Measurements from ENCODE around the gene GOLPH3L. TPM values are rescaled to one million over a fixed set of nuclear protein-coding genes. Genes with fewer than 3 reads are reported as not detected.
"Not testable (repeated sequence)": the region's sequence is repeated elsewhere in the genome, so short reads cannot be mapped to it uniquely, and the experiment has no call there.

The GOLPH3L gene
- total RNA-seq, 1 donor from 2014 or later = 5.3 TPM

DNA sequence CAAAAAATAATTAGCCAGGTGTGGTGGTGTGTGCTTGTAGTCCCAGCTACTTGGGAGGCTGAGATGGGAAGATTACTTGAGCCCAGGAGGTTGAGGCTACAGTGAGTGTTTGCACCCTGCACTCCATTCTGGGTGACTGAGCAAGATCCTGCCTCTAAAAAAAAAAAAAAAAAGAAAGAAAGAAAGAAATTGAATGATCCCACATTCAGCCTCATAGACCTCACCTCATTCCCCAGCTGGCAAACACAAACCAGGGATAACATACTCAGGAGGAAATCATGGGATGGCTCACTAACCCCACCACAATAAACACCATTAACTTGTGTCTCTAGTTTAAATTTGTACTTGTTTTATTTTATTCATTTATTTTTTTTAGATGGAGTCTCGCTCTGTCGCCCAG lies 76.0 kb downstream of the GOLPH3L start:
- DNase-seq (ENCODE audit: low spot score in 2 of 2) = no peak
- no peak for FAIRE-seq

DNA sequence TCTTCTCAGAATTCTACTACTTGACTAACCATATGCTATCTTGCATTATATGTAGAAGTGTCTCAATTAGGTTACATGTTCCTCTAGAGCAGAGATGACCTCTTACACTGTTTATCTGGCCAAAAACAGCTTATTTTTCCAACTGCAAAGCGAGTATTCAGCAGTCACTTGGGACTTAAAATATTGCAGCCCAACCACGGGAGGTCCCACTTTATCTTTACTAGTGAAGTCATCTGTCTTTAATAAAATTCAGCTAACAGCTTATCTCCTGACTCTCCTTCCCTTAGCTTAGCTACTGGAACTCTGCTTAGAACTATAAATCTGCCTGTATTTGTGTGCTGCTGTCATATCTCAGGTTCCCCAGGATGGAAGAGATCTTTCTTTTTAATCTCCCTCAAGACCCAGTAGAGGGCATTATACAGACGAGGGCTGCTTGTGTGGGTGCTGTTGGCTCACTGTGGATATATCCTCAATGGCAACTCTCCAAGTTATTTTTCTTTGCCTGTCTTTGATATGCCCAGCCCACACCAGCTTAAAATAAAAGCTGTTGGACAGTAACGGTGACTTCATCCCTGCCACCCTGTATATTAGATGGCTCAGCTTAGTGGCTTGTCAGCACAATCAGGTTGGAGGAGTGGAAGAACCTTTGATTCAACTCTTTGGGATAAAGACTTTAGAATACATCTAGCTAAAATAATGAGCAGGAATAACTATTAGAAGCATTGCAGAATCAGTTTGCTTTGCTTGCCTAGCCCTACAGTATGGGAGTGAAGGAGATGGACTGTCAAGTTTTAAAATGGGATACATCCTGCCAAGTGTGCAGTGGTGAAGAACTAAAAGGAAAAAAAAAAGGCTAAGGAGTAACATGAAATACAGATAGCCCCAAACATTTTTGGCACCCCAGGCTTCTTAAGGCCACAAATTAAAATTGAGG lies 77.1 kb downstream of the GOLPH3L start:
- DNase-seq (ENCODE audit: low spot score in 2 of 2) = no peak

DNA sequence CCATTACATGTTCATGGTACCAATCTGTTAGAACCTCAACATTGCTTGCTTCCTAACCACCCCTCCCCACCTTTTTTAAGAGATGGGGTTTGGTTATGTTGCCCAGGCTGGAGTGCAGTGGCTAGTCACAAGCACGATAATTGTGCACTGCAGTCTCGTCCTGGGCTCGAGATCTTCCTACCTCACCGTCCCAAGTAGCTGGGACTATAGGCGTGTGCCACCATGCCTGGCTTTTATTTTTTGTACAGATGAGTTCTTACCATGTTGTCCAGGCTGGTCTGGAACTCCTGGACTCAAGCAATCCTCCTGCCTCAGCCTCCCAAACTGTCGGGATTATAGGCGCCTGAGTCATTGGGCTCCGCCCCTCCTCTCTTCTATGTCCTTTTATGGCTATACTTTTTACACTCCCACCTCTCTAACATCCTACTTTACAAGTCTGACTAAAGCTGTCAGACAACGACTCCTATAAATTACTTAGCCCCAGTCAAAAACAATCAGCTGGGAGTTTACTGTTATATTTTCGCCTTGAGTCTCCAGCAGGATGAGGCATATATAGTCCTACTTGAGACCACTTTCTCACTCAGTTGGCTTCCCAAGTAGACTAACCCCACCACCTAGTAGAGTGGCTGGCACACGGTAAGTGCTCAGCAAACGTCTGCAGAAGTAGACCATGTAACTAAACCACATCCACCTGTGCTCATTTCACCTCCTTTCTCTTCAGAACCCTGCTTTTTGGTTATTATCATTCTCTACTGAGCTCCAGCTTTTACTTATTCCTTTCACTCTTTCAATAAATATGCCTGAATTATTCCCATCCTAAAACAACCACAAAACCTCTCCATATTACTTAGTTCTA lies 81.4 kb downstream of the GOLPH3L start:
- FAIRE-seq (no peak), DNase-seq (ENCODE audit: low spot score in 2 of 2) (no peak)

More for the DNA sequence above, 77.1 kb downstream of the GOLPH3L start:
- FAIRE-seq = no peak

DNA sequence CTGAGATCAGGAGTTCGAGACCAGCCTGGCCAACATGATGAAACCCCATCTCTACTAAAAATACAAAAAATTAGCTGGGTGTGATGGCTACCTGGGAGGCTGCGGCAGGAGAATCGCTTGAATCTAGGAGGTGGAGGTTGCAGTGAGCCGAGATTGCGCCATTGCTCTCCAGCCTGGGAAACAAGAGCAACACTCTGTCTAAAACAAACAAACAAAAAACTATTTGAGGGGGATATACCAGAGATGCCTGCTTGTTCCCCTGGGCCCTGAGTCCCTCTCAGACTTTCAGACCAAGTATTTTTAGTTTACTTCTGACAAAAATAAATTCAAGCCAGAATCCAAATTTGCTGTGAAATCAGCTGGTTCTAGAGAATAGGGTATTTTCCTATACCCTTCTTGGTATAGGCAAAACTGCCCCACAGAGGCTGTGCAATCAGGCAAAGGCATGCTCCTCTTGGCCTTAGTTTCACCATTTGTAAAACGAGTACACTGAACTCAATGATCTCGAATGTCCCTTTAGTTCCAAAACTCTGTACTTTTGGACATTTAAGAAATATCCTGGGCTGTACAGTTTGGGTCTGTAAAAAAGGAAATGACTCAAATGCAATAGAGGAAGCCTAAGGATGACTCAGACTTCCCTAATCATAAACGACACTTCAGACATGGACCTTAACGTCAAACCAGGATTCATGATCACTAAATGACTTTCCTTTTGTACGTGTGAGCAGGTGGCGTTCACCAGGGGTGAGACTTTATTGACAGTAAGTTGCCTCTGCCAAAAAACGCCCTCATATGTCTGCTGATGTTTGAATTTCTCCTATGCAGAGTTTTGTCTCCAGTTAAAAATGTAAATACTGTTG lies 83.7 kb downstream of the GOLPH3L start:
- DNase-seq (ENCODE audit: low spot score in 2 of 2) = peak in 1 of 2 donors; percentile 40
- FAIRE-seq = no peak

DNA sequence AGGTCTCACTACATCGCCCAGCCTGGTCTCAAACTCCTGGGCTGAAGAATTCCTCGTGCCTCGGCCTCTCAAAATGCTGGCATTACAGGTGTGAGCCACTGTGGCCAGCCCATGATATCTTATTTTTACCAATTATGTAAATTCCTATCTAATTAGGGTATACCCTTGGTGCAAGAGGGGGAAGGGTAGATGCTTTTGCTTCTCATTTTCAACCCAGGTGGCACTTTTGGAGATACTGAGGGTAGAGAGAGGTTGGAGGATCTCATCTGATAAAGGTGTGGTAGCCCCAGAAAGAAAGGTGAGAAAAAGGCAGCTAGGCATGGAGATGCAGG lies 85.0 kb downstream of the GOLPH3L start:
- no peak for DNase-seq (ENCODE audit: low spot score in 2 of 2)
- no peak for FAIRE-seq

DNA sequence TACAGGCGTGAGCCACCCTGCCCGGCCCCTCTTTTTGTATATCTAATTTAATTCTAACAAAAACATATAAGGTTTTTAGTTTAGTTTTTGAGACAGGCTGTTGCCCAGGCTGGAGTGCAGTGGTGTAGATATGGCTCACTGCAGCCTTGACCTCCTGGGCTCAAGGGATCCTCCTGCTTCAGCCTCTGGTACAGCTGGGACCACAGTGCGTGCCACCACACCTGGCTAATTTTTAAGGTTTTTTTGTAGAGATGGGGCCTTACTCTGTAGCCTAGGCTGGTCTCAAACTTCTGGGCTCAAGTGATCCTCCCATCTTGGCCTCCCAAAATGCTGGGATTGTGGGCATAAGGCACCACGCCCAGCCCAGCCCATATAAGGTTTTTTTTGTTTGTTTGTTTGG lies 86.4 kb downstream of the GOLPH3L start:
- FAIRE-seq (no peak), DNase-seq (ENCODE audit: low spot score in 2 of 2) (no peak)

DNA sequence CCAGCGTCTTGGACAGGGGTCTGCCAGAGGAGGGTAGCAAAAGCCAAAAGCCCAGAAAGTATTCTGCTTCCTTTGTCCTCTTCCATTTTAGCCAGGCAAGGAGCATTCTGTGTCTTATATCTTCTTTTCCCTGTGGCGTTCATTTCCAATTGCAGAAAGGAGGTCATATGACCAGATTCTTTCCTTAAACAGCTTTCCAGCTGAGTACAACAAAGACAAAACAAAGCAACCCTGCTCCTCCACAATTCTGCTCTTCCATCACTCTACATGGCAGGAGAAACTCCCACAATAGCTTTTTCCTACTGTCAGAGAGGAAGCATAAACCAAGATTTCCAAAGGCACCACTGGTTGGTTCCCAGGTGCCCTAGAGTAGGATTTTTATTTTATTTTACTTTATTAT lies 87.2 kb downstream of the GOLPH3L start:
- no peak for FAIRE-seq
- DNase-seq (ENCODE audit: low spot score in 2 of 2) = no peak

DNA sequence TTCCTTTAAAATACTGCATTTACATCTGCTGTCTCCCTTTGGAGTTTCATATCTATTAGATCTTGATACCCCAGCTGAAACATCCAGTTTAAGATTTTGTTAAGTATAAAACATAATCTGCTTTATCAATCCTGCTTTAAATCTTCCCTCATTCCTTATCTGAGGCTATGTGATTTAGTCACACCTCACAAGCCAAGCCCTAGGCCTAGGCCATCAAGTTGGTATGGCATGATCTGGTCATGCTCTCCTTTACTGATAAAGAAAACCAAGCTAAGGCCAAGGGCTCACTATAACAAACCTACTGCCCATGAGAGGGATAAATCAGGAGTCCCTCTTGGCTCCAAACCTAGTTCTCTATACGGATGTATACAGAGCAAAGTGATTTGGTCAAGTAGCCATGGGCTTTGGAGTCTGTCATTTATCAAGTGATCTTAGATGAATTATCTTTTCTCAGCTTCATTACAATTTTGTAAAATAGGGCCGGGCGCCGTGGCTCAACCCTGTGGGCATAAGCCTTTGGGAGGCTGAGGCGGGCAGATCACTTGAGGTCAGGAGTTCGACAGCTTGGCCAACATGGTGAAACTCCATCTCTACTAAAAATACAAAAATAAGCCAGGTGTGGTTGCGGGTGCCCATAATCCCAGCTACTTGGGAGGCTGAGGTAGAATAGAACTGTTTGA lies 90.4 kb downstream of the GOLPH3L start:
- no peak for DNase-seq (ENCODE audit: low spot score in 2 of 2)
- no peak for FAIRE-seq

DNA sequence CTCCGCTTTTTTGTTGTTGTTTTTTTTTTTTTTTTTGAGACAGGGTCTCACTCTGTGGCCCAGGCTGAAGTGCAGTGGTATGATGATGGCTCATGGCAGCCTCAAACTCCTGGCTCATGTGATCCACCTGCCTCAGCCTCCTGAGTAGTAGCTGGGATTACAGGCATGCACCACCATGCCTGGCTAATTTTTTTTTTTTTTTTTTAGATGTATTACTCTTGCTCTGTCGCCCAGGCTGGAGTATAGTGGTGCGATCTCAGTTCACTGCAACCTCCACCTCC lies 91.6 kb downstream of the GOLPH3L start:
- DNase-seq (ENCODE audit: low spot score in 2 of 2); FAIRE-seq: not testable (repeated sequence)

DNA sequence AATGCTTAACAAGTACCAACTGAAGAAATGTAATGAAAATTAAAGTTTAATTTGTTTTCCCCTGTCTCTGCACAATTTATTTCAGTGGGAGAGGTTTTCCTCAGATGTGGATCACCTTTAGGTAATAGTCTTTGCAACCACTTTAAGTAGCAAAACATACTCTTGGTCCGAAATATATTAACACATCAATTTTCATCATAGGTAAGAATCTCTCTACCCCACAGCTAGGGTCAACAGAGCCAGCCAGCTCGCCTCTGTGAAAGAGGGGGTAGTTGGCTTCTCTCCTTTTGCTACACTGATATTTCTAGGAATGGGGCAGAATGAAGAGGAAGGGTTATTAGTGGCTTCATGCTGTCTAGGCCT lies 92.7 kb downstream of the GOLPH3L start:
- FAIRE-seq = no peak
- DNase-seq (ENCODE audit: low spot score in 2 of 2) = no peak

DNA sequence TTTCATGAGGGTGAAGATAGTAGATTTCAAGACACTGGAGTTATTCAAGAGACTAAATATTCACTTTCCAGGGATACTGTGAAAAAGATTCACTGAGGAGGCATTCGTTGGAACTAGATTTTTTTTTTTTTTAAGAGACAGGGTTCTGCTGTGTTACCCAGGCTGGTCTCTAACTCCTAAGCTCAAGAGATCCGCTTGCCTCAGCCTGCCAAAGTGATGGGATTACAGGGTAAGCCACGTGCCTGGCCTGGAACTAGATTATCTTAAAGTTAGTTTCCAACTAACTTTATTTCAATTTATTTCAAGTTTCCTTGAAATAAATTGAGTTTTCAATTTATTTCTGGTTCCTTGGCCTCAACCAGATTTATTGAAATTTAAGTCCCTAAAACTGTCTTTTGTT lies 93.2 kb downstream of the GOLPH3L start:
- FAIRE-seq = no peak

DNA sequence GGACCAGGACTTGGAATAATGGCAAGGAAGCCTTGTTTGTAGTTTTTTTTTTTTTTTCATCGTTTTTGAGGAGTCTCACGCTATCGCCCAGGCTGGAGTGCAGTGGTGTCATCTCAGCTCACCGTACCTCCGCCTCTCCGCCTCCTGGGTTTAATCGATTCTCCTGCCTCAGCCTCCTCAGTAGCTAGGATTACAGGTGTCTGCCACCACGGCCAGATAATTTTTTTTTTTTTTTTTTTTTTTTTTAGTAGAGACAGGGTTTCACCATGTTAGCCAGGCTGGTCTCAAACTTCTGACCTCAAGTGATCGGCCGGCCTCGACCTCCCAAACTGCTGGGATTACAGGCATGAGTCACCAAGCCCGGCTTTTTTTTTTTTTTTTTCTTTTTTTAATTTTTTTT lies 94.6 kb downstream of the GOLPH3L start:
- FAIRE-seq = not testable (repeated sequence)

More for the DNA sequence above, 93.2 kb downstream of the GOLPH3L start:
- no peak for DNase-seq (ENCODE audit: low spot score in 2 of 2)

DNA sequence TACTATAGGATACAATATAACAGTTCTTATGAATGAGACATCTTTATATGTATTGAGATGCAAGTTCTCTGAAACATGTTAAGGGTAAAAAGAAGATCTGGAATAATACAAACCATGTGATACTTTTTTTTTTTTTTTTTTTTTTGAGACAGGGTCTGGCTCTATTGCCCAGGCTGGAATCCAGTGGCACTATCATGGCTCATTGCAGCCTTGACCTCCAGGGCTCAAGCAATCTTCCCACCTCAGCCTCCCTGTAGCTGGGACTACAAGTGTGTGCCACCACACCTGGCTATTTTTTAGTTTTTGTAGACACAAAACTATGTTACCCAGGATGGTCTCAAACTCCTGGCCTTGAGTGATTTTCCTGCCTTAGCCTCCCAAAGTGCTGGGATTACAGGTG lies 95.4 kb downstream of the GOLPH3L start:
- DNase-seq (ENCODE audit: low spot score in 2 of 2) (no peak), FAIRE-seq (no peak)

More for the DNA sequence above, 94.6 kb downstream of the GOLPH3L start:
- not testable (repeated sequence) for DNase-seq (ENCODE audit: low spot score in 2 of 2)

DNA sequence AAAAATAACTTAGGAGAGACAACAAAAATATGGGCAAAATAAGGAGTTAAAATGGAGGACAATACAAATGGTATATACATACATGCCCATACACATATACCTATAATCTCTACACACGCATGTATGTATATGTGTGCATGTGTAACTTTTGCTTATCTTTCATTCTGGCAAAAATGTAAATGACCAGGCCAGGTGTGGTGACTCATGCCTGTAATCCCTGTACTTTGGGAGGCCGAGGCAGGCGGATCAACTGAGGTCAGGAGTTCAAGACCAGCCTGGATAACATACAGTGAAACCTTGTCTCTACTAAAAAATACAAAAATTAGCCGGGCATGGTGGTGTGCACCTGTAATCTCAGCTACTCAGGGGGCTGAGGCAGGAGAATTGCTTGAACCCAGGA lies 98.6 kb downstream of the GOLPH3L start:
- not testable (repeated sequence) for DNase-seq (ENCODE audit: low spot score in 2 of 2)

DNA sequence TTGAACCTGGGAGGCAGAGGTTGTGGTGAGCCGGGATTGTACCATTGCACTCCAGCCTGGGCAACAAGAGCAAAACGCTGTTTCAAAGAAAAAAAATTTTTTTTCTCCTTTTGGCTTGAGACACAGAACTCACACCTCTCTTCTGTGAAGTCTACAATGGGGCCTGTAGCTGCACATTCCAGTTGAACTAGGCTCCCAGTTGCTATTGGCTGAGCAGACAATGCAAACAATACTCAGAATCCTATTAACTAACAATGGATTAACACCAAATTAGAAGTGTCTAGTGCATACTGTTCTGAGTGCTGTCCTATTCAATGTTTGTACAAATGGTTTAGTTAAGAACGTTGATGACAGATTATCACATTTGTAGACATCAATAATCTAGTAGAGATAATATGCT lies 100.0 kb downstream of the GOLPH3L start:
- DNase-seq (ENCODE audit: low spot score in 2 of 2) (no peak), FAIRE-seq (no peak)

More for the DNA sequence above, 98.6 kb downstream of the GOLPH3L start:
- FAIRE-seq = not testable (repeated sequence)

Small RNA genes lying within 50 kb of the gene (small RNA-seq; reads per million reads assigned to genes)
- gene RF00015 = not detected
- not detected for gene RF00561
- gene RNU6-1042P = not detected

Other genes with a start within 250 kb of the GOLPH3L start
- 22.8 TPM for gene TARS2, start 209.7 kb downstream of the GOLPH3L start, total RNA-seq
- gene ECM1, start 189.0 kb downstream of the GOLPH3L start, total RNA-seq = 0.41 TPM
- gene FALEC, start 181.4 kb downstream of the GOLPH3L start, total RNA-seq = 0.41 TPM
- under 0.01 TPM for gene ADAMTSL4, start 147.7 kb downstream of the GOLPH3L start, total RNA-seq
- gene MCL1, start 117.5 kb downstream of the GOLPH3L start, total RNA-seq = 110 TPM
- 112 TPM for gene ENSA, start 67.5 kb downstream of the GOLPH3L start, total RNA-seq
- 0.82 TPM for gene HORMAD1, start 23.7 kb upstream of the GOLPH3L start, total RNA-seq
- 6.9 TPM for gene CTSS, start 68.6 kb upstream of the GOLPH3L start, total RNA-seq
- 6.9 TPM for gene CTSK, start 111.1 kb upstream of the GOLPH3L start, total RNA-seq
- gene ARNT, start 179.4 kb upstream of the GOLPH3L start, total RNA-seq = 14.7 TPM
- not detected for gene CTXND2, start 190.0 kb upstream of the GOLPH3L start, total RNA-seq
- gene SETDB1, start 229.2 kb upstream of the GOLPH3L start, total RNA-seq = 62.8 TPM

All from frontal cortex (tissue), 4 donors.